Measurements from ENCODE around the gene C4BPB.

DNA sequence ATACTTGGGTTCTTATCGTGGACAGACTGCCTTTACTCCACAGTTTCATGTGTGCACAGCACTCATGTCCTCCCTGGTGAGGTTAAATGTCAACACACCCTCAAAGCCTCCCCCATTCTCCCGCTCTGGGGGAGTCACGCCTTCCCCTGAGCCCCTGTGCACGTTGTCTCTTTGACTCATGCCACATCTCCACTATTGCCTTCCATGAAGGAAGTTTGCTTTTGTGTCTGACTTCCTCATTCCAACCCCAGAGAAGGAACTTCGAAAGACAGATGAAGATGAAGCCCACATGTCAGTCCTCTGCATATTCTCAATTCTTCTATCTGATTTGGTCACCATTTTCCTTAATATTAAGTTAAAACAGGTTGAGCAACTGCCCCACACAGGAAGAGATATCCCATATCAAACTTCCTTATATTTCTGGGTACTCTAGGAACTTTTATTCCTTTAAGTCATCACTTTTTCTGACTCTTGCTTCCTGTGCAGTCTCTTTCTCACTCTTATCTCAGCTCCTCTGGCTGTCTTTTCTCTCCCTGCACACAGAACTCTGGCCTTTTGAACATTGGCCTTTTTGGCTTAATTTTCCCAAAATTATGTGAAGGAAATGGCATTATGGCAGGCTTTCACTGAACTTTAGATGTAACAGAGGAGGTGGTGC lies 56.9 kb downstream of the C4BPB start:
- no peak for TF ChIP-seq YY1 (IDR thresholded peaks at IDR 0.05; ENCODE audit: insufficient read depth, insufficient read length)
- TF ChIP-seq ZNF274 (IDR thresholded peaks at IDR 0.05; ENCODE audit: low read depth, low read length), result no peak
- TF ChIP-seq SUZ12 (IDR thresholded peaks at IDR 0.05; ENCODE audit: extremely low read depth, insufficient read depth, insufficient read length), result no peak
